Measurements from ENCODE around the gene POLE.

- TF ChIP-seq CTCF (IDR thresholded peaks at IDR 0.05; ENCODE audit: borderline replicate concordance, extremely low read depth, low read length, poor library complexity, severe bottlenecking) (no peak), EZH2 (IDR thresholded peaks at IDR 0.05; ENCODE audit: borderline replicate concordance, low read depth, low read length, severe bottlenecking) (no peak)
Observed at GRCh38 chr12:132577191-132577920, 109.8 kb downstream of the POLE start.

Measured in DND-41 (cell line).